Neural cell (in vitro differentiated cells): ENCODE data around the gene HACD2. TPM values are rescaled to one million over a fixed set of nuclear protein-coding genes. Genes with fewer than 3 reads are reported as not detected.

Source experiments
- H2AFZ ChIP-seq: fragments of 200-600, 300-800 bp; sonication (generic), shearing (Covaris generic); 2 replicates; pipeline ENCODE4 v1.6.0; 2014; ENCODE audit warnings: low read depth, mild to moderate bottlenecking, antibody characterized with exemption, low read length, moderate library complexity
- H3F3A ChIP-seq: fragments of 200-600 bp; shearing (Covaris generic); 2 replicates; pipeline ENCODE4 v1.6.1; 2016; ENCODE audit warnings: mild to moderate bottlenecking, moderate library complexity, mixed read lengths, antibody characterized with exemption, low read length; ENCODE audit not compliant: insufficient read depth, poor library complexity, severe bottlenecking
- H3K27ac ChIP-seq: fragments of 200-600, 300-800 bp; sonication (generic), shearing (Covaris generic); 2 replicates; pipeline ENCODE4 v1.5.1; 2014; ENCODE audit warnings: mild to moderate bottlenecking, low read length, moderate library complexity
- H3K27me3 ChIP-seq: fragments of 300-800, 200-600 bp; sonication (generic), shearing (Covaris generic); 2 replicates; pipeline ENCODE4 v1.6.0; 2014; ENCODE audit warnings: mild to moderate bottlenecking, low read depth, low read length, moderate library complexity; ENCODE audit not compliant: insufficient read depth
- H3K36me3 ChIP-seq: fragments of 300-800, 200-600 bp; sonication (generic), shearing (Covaris generic); 2 replicates; pipeline ENCODE4 v1.5.1; 2014; ENCODE audit warnings: mild to moderate bottlenecking, antibody characterized with exemption, low read length, moderate library complexity; ENCODE audit not compliant: insufficient read depth
- H3K4me2 ChIP-seq: fragments of 300-800, 200-600 bp; sonication (generic), shearing (Covaris generic); 2 replicates; pipeline ENCODE4 v1.6.0; 2014; ENCODE audit warnings: mild to moderate bottlenecking, low read length
- H3K4me3 ChIP-seq: fragments of 300-800, 200-600 bp; sonication (generic), shearing (Covaris generic); 2 replicates; pipeline ENCODE4 v1.5.1; 2014; ENCODE audit warnings: mild to moderate bottlenecking, low read length, moderate library complexity
- H3K79me2 ChIP-seq: fragments of 200-600 bp; shearing (Covaris generic); replicated peaks from 2 replicates; pipeline ENCODE4 v1.6.0; 2014; ENCODE audit warnings: mild to moderate bottlenecking, low read length, moderate library complexity; ENCODE audit not compliant: insufficient read depth
- H3K9ac ChIP-seq: fragments of 300-800, 200-600 bp; sonication (generic), shearing (Covaris generic); 2 replicates; pipeline ENCODE4 v1.6.1; 2016; ENCODE audit warnings: mild to moderate bottlenecking, low read length, mixed read lengths
- H3K9me2 ChIP-seq: fragments of 200-600 bp; shearing (Covaris generic); 2 replicates; pipeline ENCODE4 v1.6.1; 2016; ENCODE audit warnings: mild to moderate bottlenecking, low read length, mixed read lengths; ENCODE audit not compliant: insufficient read depth
- H3K9me3 ChIP-seq: fragments of 200-600, 300-800 bp; sonication (generic), shearing (Covaris generic); 2 replicates; pipeline ENCODE4 v1.6.1; 2016; ENCODE audit warnings: mild to moderate bottlenecking, mixed run types, low read length, moderate library complexity, mixed read lengths
- H4K20me1 ChIP-seq: fragments of 200-600 bp; shearing (Covaris generic); 2 replicates; pipeline ENCODE4 v1.6.1; 2016; ENCODE audit warnings: mild to moderate bottlenecking, mixed run types; ENCODE audit not compliant: insufficient read depth
- EP300 ChIP-seq: fragments of 450-650 bp; conservative IDR thresholded peaks from 2 replicates; pipeline ENCODE4 v1.6.1; 2014; ENCODE audit warnings: antibody characterized with exemption, mild to moderate bottlenecking, moderate library complexity; ENCODE audit not compliant: poor library complexity, severe bottlenecking
- EZH2 ChIP-seq: fragments of 200-600, 300-800 bp; shearing (Covaris generic), sonication (generic); IDR thresholded peaks from 2 replicates; pipeline ENCODE4 v1.6.1; 2014; ENCODE audit warnings: antibody characterized with exemption, low read length, borderline replicate concordance, mild to moderate bottlenecking; ENCODE audit not compliant: insufficient read depth, poor library complexity, severe bottlenecking
- MXI1 ChIP-seq: fragments of 450-650 bp; conservative IDR thresholded peaks from 2 replicates; pipeline ENCODE4 v1.6.1; 2014; ENCODE audit warnings: antibody characterized with exemption, mild to moderate bottlenecking; ENCODE audit not compliant: poor library complexity, severe bottlenecking
- POLR2AphosphoS5 ChIP-seq: IDR thresholded peaks from 2 replicates; pipeline ENCODE4 v1.6.1; 2012
- RAD21 ChIP-seq: fragments of 450-650 bp; conservative IDR thresholded peaks from 2 replicates; pipeline ENCODE4 v1.6.1; 2014; ENCODE audit warnings: antibody characterized with exemption, mild to moderate bottlenecking, moderate library complexity
- REST ChIP-seq: IDR thresholded peaks from 2 replicates; pipeline ENCODE4 v1.6.1; 2012; ENCODE audit warnings: borderline replicate concordance
- SMC3 ChIP-seq: fragments of 450-650 bp; conservative IDR thresholded peaks from 2 replicates; pipeline ENCODE4 v1.6.1; 2014; ENCODE audit warnings: antibody characterized with exemption, mild to moderate bottlenecking, moderate library complexity; ENCODE audit not compliant: poor library complexity
- TAF1 ChIP-seq: IDR thresholded peaks from 2 replicates; pipeline ENCODE4 v1.6.1; 2012; ENCODE audit warnings: low read depth
- polyA plus RNA-seq: library from polyadenylated mRNA; depleted of rRNA; stranded (reverse); fragments of >200 nt; gene quantifications from 2 replicates; pipeline ENCODE4 v1.2.3, GENCODE V29; 2014
- TF ChIP-seq, protein P1 (sequence below): fragments of 450-650 bp; IDR thresholded peaks from 2 replicates; pipeline ENCODE4 v1.5.1; 2014; ENCODE audit warnings: antibody characterized with exemption, mild to moderate bottlenecking, moderate library complexity; ENCODE audit not compliant: poor library complexity, severe bottlenecking

Gene HACD2
- polyA plus RNA-seq, 1 donor from 2014 or later = 28.0 TPM

- Histone ChIP-seq H3K27ac (no peak overlapping the region), H3K9me3 (no peaks in the 10 kb centered on the region), H3K9me2 (no peaks in the 10 kb centered on the region), H3F3A (no peaks in the 10 kb centered on the region), H3K4me2 (no peak overlapping the region), H3K4me3 (no peak overlapping the region), H3K36me3 (no peaks in the 10 kb centered on the region), H3K27me3 (no peaks in the 10 kb centered on the region), H3K79me2 (no peaks in the 10 kb centered on the region), H4K20me1 (no peaks in the 10 kb centered on the region), H3K9ac (no peak overlapping the region), H2AFZ (no peak overlapping the region)
- no peak for TF ChIP-seq EZH2
- no peak for TF ChIP-seq RAD21
- no peak for TF ChIP-seq SMC3
- no peak for TF ChIP-seq MXI1
- TF ChIP-seq REST = no peak
- TF ChIP-seq POLR2AphosphoS5 = no peak
- TF ChIP-seq EP300 = no peak
- TF ChIP-seq, protein P1, sequence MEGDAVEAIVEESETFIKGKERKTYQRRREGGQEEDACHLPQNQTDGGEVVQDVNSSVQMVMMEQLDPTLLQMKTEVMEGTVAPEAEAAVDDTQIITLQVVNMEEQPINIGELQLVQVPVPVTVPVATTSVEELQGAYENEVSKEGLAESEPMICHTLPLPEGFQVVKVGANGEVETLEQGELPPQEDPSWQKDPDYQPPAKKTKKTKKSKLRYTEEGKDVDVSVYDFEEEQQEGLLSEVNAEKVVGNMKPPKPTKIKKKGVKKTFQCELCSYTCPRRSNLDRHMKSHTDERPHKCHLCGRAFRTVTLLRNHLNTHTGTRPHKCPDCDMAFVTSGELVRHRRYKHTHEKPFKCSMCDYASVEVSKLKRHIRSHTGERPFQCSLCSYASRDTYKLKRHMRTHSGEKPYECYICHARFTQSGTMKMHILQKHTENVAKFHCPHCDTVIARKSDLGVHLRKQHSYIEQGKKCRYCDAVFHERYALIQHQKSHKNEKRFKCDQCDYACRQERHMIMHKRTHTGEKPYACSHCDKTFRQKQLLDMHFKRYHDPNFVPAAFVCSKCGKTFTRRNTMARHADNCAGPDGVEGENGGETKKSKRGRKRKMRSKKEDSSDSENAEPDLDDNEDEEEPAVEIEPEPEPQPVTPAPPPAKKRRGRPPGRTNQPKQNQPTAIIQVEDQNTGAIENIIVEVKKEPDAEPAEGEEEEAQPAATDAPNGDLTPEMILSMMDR = no peak
- no peak for TF ChIP-seq TAF1
Observed at GRCh38 chr3:123491966-123492587, 92.8 kb downstream of the HACD2 start.

GRCh38 chr3:123489400-123490004, 95.4 kb downstream of the HACD2 start:
- no peaks in the 10 kb centered on the region for H3K9me3 ChIP-seq
- no peaks in the 10 kb centered on the region for H3K9me2 ChIP-seq
- TF ChIP-seq REST (no peak), POLR2AphosphoS5 (no peak), MXI1 (no peak), RAD21 (peak; percentile 96), EP300 (no peak), TAF1 (no peak), SMC3 (peak; percentile 94), EZH2 (no peak)
- TF ChIP-seq, protein P1 = peak; percentile 95
- H3K4me2 ChIP-seq = no peak overlapping the region
- no peak overlapping the region for H2AFZ ChIP-seq
- no peaks in the 10 kb centered on the region for H4K20me1 ChIP-seq
- no peak overlapping the region for H3K4me3 ChIP-seq
- no peaks in the 10 kb centered on the region for H3K36me3 ChIP-seq
- H3K9ac ChIP-seq = no peak overlapping the region
- H3K27ac ChIP-seq = no peak overlapping the region
- H3F3A ChIP-seq = no peaks in the 10 kb centered on the region
- no peaks in the 10 kb centered on the region for H3K79me2 ChIP-seq
- no peaks in the 10 kb centered on the region for H3K27me3 ChIP-seq
